WI38 (cell line): ENCODE results near the gene CWF19L2.

Experiments
- H3K4me3 ChIP-seq: 2 replicates; pipeline ENCODE4 v1.5.1; 2011; ENCODE audit warnings: low read depth, mild to moderate bottlenecking, control low read depth, low read length
- CTCF ChIP-seq: IDR thresholded peaks from 2 replicates; pipeline ENCODE4 v1.5.1; 2012; ENCODE audit warnings: low read depth, mild to moderate bottlenecking, control low read depth, low read length

The CWF19L2 gene

DNA sequence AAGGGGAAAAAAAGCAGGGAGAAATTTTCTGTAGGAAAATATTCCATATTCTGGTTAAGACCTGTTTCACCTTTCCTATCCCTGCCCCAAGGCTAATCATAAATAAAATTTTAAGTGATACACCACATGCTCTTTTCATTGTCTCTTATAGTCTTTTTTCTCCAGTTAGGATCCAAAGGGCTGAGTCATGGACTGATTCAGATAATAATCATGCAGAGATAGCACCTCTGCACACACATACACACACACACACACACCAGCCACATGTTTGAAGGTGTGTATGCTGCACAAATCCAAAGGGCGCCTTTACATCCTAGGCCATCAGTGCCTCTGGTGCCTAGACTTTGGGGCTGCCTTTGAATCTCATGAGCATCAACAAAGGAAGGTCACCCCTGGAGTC is 35.5 kb upstream of the CWF19L2 start:
- no peak for TF ChIP-seq CTCF
- no peak overlapping the region for H3K4me3 ChIP-seq

DNA sequence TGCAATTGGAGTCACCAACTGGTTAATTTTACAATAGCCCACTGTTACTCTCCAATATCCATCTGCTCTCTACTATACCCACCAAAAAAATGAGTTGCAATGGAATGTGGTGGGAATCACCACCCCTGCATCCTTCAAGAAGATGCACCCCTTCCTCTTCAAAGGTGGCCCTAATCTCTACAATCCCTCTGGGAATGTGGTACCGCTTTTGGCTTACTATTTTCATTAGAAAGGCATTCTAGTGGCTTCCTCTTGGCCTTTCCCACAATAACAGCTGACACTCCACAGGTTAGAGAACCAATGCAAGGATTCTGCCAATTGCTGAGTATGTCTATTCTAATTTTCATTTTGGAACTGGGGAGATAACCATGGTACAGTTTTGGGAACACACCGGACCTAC is 33.2 kb upstream of the CWF19L2 start:
- TF ChIP-seq CTCF, result no peak
- no peak overlapping the region for H3K4me3 ChIP-seq

DNA sequence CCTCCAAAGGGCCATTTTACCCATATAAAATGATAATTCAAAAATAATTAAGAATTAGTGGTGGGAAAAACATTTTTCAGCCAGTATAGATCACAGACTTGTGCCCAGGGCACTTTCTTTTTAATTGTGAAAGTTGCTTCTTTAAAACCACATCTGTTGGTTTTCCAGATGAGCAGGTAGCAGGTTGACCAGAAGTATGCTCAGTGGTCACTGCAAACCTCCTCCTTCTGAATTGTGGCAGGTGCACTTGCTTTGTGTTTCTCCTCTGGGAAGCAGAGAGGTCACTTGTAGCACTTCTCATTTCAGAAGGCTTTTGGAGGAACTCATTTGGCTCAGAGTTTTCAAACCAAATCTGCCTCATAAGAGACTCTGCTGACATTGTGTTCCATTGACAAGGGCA is 24.6 kb upstream of the CWF19L2 start:
- no peak overlapping the region for H3K4me3 ChIP-seq
- no peak for TF ChIP-seq CTCF

DNA sequence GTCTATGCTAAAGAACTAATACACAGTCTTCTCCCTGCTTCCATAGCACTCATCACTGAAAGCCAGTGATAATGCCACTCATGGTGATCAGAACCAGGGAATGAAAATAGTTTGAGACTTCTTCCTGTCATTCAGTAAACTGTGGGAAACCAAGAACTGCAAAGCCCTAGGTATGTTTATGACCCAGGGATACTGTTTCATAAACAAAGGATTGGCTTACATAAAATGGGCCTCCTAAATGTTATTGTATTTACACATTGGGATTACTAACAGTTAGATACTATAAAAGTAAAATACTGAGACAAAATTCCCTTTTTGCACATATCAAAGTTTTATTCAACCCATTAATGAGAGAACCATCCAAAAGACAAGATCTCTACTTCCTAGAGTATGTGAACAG is 21.3 kb upstream of the CWF19L2 start:
- no peak for TF ChIP-seq CTCF
- H3K4me3 ChIP-seq, result no peak overlapping the region

- no peak overlapping the region for H3K4me3 ChIP-seq
- no peak for TF ChIP-seq CTCF
These were observed 20.2 kb upstream of the CWF19L2 start for GRCh38 chr11:107477820-107478219.

DNA sequence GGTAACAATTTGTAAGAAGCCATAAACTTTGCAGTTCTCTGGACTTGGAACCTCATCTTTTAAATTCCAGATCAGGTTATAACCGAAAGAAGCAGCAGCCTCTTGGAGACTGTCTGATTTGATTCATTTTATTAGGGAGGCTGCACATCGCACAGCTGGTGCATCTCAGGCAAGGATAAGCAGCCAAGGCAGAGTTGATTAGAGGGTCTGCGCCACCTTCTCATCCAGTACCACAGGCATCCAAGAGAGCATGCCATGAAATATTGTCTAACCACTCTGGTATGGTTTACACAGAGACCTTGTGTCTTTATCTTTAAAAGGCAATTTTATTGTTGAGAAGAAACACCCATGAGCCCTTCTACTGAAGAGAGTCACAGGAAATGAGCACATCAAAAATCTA is 16.2 kb upstream of the CWF19L2 start:
- H3K4me3 ChIP-seq, result no peak overlapping the region
- no peak for TF ChIP-seq CTCF

DNA sequence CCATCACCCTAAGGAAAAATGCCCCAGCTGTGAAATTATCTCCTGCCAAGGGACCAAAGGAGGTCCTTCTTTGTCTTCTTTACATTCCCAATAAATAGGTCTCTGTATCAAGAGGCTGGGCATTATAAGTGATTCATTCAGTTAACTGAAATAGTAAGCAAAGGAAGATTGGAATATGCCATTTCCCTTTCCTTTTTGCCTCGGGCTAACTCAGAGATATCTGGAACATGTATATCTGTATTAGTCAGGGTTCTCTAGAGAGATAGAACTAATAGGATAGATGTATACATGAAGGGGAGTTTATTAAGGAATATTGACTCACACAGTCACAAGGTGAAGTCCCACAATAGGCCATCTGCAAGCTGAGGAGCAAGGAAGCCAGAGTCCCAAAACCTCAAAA is 15.3 kb upstream of the CWF19L2 start:
- no peak overlapping the region for H3K4me3 ChIP-seq
- no peak for TF ChIP-seq CTCF
